Coronary artery (tissue), 2 donors: ENCODE data around the gene RPL22L1.
"Not testable (repeated sequence)": the region's sequence is repeated elsewhere in the genome, so short reads cannot be mapped to it uniquely, and the experiment has no call there.

Source experiments
- DNase-seq: peaks from one replicate; pipeline ENCODE4 v3.0.0-alpha.2; 2017; ENCODE audit warnings: low spot score
- H3K27ac ChIP-seq, 2 donors: fragments of 200-600 bp; sonication (generic); one replicate each; pipeline ENCODE4 v1.5.1; 2016 to 2019
- H3K4me3 ChIP-seq: fragments of 200-600 bp; sonication (generic); 2 replicates; pipeline ENCODE4 v1.5.1; 2016; ENCODE audit warnings: mild to moderate bottlenecking, moderate library complexity
- CTCF ChIP-seq: fragments of 200-600 bp; sonication (generic); IDR thresholded peaks from one replicate; pipeline ENCODE4 v1.5.1; 2019; ENCODE audit warnings: antibody characterized with exemption

RPL22L1 gene

GRCh38 chr3:170826047-170826446, 43.9 kb downstream of the RPL22L1 start:
- Histone ChIP-seq H3K27ac (no peak overlapping the region), H3K4me3 (no peak overlapping the region)
- no peak for TF ChIP-seq CTCF
- no peak for DNase-seq

- not testable (repeated sequence) for H3K4me3 ChIP-seq, DNase-seq, H3K27ac ChIP-seq
These were observed 46.4 kb downstream of the RPL22L1 start for GRCh38 chr3:170823562-170823961.

GRCh38 chr3:170818325-170818724, 51.7 kb downstream of the RPL22L1 start:
- DNase-seq, H3K27ac ChIP-seq, H3K4me3 ChIP-seq: not testable (repeated sequence)

- H3K27ac ChIP-seq, DNase-seq, H3K4me3 ChIP-seq: not testable (repeated sequence)
These were observed 52.5 kb downstream of the RPL22L1 start for GRCh38 chr3:170817471-170817870.

- TF ChIP-seq CTCF: no peak
- Histone ChIP-seq H3K4me3 (no peak overlapping the region), H3K27ac (no peak overlapping the region)
- no peak for DNase-seq
These were observed 53.2 kb downstream of the RPL22L1 start for GRCh38 chr3:170816841-170817240.

GRCh38 chr3:170816341-170816740, 53.7 kb downstream of the RPL22L1 start:
- Histone ChIP-seq H3K27ac (no peak overlapping the region), H3K4me3 (no peak overlapping the region)
- no peak for DNase-seq
- no peak for TF ChIP-seq CTCF

GRCh38 chr3:170815936-170816335, 54.1 kb downstream of the RPL22L1 start:
- DNase-seq: no peak
- H3K4me3 ChIP-seq: no peak overlapping the region
- no peak overlapping the region for H3K27ac ChIP-seq
- TF ChIP-seq CTCF: no peak

- no peak for DNase-seq
- no peak for TF ChIP-seq CTCF
- H3K4me3 ChIP-seq: no peak overlapping the region
- no peak overlapping the region for H3K27ac ChIP-seq
These were observed 54.7 kb downstream of the RPL22L1 start for GRCh38 chr3:170815340-170815739.
